ENCODE data around the gene RSF1.
"Not testable (repeated sequence)": the region's sequence is repeated elsewhere in the genome, so short reads cannot be mapped to it uniquely, and the experiment has no call there.

RSF1 gene, protein sequence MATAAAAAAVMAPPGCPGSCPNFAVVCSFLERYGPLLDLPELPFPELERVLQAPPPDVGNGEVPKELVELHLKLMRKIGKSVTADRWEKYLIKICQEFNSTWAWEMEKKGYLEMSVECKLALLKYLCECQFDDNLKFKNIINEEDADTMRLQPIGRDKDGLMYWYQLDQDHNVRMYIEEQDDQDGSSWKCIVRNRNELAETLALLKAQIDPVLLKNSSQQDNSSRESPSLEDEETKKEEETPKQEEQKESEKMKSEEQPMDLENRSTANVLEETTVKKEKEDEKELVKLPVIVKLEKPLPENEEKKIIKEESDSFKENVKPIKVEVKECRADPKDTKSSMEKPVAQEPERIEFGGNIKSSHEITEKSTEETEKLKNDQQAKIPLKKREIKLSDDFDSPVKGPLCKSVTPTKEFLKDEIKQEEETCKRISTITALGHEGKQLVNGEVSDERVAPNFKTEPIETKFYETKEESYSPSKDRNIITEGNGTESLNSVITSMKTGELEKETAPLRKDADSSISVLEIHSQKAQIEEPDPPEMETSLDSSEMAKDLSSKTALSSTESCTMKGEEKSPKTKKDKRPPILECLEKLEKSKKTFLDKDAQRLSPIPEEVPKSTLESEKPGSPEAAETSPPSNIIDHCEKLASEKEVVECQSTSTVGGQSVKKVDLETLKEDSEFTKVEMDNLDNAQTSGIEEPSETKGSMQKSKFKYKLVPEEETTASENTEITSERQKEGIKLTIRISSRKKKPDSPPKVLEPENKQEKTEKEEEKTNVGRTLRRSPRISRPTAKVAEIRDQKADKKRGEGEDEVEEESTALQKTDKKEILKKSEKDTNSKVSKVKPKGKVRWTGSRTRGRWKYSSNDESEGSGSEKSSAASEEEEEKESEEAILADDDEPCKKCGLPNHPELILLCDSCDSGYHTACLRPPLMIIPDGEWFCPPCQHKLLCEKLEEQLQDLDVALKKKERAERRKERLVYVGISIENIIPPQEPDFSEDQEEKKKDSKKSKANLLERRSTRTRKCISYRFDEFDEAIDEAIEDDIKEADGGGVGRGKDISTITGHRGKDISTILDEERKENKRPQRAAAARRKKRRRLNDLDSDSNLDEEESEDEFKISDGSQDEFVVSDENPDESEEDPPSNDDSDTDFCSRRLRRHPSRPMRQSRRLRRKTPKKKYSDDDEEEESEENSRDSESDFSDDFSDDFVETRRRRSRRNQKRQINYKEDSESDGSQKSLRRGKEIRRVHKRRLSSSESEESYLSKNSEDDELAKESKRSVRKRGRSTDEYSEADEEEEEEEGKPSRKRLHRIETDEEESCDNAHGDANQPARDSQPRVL (N-terminal part only)

DNA sequence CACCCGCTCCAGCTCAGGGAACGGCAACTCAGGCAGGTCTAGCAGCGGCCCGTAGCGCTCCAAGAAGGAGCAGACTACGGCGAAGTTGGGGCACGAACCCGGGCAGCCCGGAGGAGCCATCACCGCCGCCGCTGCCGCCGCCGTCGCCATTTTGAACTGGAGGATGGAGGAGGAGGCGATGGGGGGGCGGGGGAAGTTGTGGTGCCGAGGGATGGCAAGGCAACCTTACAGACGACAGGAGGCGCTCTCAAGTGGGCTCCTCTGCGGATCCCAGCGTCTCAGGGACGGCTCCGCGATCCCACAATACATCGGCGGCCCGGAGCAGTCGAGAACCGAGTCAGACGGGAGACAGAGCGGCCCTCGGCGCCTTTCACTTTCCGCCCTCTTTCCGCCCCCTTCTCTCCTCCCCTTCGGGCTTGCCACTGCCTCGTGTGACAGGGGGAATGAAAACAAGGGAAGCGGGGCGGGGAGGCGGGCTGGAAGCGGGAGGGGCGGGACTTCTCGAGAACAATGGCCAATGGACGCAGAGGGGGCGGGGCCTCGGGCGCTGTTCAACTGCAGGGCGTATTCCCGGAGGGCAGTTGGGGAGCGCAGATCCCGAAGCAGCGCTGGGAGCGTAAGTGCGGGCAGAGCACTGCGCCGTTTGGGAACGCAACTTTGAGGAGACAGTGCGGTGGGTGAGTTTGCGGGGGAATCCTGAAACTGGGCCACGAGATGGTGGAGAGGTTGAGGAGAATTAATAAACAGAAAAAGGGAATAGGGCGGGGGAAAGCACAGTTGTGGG lies at the start of gene RSF1, which contains the start of gene AAMDC:
Gene RSF1 (minus strand): TSS at position 158 of the 784 bp plus-strand sequence. CDS start 8 bp downstream, at position 150.
Gene AAMDC (plus strand): TSS at position 580 of the 784 bp plus-strand sequence. CDS start 21,353 bp downstream, outside the sequence.
- H3K36me3 ChIP-seq (replicated peaks): no peaks in the 10 kb centered on the region
- DNase-seq: peak; percentile 98
- H3K27me3 ChIP-seq (replicated peaks): no peaks in the 10 kb centered on the region
- H3K27ac ChIP-seq: peak within 1 kb of the TSS; percentile 76
- TF ChIP-seq, protein P1, sequence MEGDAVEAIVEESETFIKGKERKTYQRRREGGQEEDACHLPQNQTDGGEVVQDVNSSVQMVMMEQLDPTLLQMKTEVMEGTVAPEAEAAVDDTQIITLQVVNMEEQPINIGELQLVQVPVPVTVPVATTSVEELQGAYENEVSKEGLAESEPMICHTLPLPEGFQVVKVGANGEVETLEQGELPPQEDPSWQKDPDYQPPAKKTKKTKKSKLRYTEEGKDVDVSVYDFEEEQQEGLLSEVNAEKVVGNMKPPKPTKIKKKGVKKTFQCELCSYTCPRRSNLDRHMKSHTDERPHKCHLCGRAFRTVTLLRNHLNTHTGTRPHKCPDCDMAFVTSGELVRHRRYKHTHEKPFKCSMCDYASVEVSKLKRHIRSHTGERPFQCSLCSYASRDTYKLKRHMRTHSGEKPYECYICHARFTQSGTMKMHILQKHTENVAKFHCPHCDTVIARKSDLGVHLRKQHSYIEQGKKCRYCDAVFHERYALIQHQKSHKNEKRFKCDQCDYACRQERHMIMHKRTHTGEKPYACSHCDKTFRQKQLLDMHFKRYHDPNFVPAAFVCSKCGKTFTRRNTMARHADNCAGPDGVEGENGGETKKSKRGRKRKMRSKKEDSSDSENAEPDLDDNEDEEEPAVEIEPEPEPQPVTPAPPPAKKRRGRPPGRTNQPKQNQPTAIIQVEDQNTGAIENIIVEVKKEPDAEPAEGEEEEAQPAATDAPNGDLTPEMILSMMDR (IDR thresholded peaks at IDR 0.05; ENCODE audit: low read depth, low read length, missing control alignments): peak; percentile 86
- H3K4me3 ChIP-seq (ENCODE audit: low read depth, low read length): peak within 1 kb of the TSS; percentile 87
- in situ Hi-C loops (cut with HindIII; ENCODE audit: low pct_ligation_motif_present, low sequenced_read_pairs): no loop called here

DNA sequence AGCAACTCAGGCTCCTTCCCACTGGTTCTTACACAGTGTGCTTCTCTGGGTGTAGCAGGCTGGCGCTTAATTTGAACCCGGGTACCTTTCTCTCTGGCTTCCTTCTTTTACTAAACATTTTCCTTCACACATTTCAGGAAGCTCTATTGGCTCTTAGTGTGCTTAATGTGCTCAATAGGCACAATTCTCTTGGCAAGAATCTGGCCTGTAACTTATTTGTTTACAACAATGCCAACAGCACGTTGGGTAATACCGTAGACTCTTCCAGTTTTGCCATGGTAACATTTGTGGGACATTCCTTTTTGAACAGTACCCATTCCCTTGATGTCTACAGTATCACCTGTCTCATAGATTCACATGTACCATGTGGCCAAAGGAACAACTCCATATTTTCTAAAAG lies 48.2 kb upstream of the RSF1 start:
- Histone ChIP-seq H3K27ac (no peak overlapping the region), H3K4me3 (ENCODE audit: low read depth, low read length) (no peak overlapping the region), H3K27me3 (replicated peaks) (no peaks in the 10 kb centered on the region), H3K36me3 (replicated peaks) (peaks cover 7% of the 10 kb centered on the region)
- DNase-seq: no peak
- in situ Hi-C loops (cut with HindIII; ENCODE audit: low pct_ligation_motif_present, low sequenced_read_pairs): no loop called here
- TF ChIP-seq, protein P1 (IDR thresholded peaks at IDR 0.05; ENCODE audit: low read depth, low read length, missing control alignments): no peak

DNA sequence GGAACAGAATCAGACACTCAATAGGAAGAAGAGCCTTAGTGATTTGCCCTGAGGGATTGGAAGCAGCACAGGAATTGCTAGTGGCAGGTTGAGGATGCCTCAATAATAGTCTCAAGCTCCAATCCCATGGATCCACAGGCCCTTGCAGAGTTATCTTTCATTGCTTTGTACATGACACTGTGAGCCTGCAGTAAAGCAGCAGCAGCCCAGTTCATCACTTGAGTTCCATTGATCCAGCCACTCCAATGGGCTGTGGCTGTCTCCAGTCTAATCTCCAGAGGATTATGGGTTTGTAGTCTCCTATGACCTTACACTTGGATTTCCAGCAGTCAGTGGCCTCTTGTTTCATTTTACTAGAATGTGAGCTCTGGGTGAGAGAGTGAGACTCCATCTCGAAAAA lies 45.8 kb upstream of the RSF1 start:
- in situ Hi-C loops (cut with HindIII; ENCODE audit: low pct_ligation_motif_present, low sequenced_read_pairs): no loop called here
- no peak for DNase-seq
- Histone ChIP-seq H3K27me3 (replicated peaks) (no peaks in the 10 kb centered on the region), H3K36me3 (replicated peaks) (peaks cover 7% of the 10 kb centered on the region), H3K27ac (no peak overlapping the region), H3K4me3 (ENCODE audit: low read depth, low read length) (no peak overlapping the region)
- TF ChIP-seq, protein P1 (IDR thresholded peaks at IDR 0.05; ENCODE audit: low read depth, low read length, missing control alignments): no peak

DNA sequence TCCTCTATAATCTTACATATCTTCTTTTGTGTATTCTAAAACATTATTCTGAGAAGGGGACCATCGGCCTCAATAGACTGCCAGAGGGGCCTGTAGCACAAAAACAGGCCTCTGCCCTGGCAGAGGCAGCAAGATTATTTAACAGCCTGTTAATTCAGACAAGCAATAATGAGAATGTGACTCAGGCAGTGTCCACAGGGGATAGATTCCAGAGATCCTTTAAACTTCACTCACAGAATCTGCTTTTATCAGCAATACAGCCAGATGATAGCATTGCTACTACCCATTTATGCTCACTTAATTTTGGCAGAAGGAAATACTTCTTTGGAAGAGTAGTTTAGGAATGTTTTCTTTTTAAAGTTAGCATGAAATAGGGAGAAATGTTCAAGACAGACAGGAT lies 45.3 kb upstream of the RSF1 start:
- TF ChIP-seq, protein P1 (IDR thresholded peaks at IDR 0.05; ENCODE audit: low read depth, low read length, missing control alignments): no peak
- peak; percentile 27 for DNase-seq
- no peaks in the 10 kb centered on the region for H3K27me3 ChIP-seq (replicated peaks)
- H3K36me3 ChIP-seq (replicated peaks): peaks cover 6% of the 10 kb centered on the region
- H3K27ac ChIP-seq: no peak overlapping the region
- in situ Hi-C loops (cut with HindIII; ENCODE audit: low pct_ligation_motif_present, low sequenced_read_pairs): no loop called here
- no peak overlapping the region for H3K4me3 ChIP-seq (ENCODE audit: low read depth, low read length)

DNA sequence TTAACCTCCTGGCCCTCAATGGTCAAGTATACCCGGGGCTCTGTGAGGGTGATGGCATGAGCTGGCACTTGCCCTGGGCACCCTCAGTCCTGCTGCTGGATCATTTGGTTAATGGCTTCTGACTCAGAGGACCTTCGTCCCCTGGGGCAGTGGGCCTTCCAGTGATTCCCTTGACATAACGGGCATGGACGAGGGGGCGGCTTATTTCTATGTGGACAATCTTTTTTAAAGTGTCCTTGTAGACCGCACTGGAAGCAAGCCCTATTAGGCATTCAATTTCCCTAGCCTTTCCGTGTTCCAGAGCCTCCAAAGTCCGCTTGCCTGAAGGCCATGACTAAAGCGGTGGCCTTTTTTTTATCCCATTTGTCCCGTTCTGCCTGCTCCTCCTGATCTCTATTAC lies 40.9 kb upstream of the RSF1 start:
- H3K27ac ChIP-seq; H3K4me3 ChIP-seq (ENCODE audit: low read depth, low read length); H3K27me3 ChIP-seq (replicated peaks); in situ Hi-C loops (cut with HindIII; ENCODE audit: low pct_ligation_motif_present, low sequenced_read_pairs); H3K36me3 ChIP-seq (replicated peaks); DNase-seq: not testable (repeated sequence)

DNA sequence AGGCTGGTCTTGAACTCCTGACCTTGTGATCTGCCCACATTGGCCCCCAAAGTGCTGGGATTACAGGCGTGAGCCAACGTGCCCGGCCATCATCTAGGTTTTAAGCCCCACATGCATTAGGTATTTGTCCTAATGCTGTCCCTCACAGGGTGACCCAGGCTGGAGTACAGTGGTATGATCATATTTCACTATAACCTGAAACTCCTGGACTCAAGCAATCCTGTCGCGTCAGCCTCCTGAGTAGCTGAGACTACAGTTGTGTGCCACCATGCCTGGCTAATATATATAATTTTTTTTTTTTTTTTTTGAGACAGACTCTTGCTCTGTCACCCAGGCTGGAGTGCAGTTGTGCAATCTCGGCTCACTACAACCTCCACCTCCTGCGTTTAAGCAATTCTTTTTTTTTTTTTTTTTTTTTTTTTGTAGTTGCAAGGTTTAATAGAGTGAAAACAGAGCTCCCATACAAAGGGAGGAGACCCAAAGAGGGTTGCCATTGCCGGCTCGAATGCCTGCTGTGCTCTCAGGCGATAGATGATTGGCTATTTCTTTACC lies 37.5 kb upstream of the RSF1 start:
- H3K27me3 ChIP-seq (replicated peaks); H3K4me3 ChIP-seq (ENCODE audit: low read depth, low read length); in situ Hi-C loops (cut with HindIII; ENCODE audit: low pct_ligation_motif_present, low sequenced_read_pairs); DNase-seq; H3K27ac ChIP-seq: not testable (repeated sequence)
- H3K36me3 ChIP-seq (replicated peaks): peaks cover 15% of the 10 kb centered on the region
